Naive B cell (primary cell): ENCODE data around the gene RAP2C. TPM values are rescaled to one million over a fixed set of nuclear protein-coding genes. Genes with fewer than 3 reads are reported as not detected.
A peak's percentile ranks its signal among the peaks of the same experiment; 100 is the strongest.

Experiments used
- ATAC-seq, 2 donors: fragments of 150-1000 bp; cut with Tn5 transposase; 2 replicates each; pipeline ENCODE4 v1.10.0; 2021; ENCODE audit warnings: low read depth in 2 of 2, mild to moderate bottlenecking in 2 of 2, moderate library complexity in 2 of 2
- DNase-seq: peaks from one replicate; pipeline ENCODE4 v3.0.0; 2022
- H3K27ac Mint-ChIP-seq, 6 donors: one replicate each; pipeline ENCODE4 v1.8.0; 2020 to 2022; ENCODE audit warnings: mild to moderate bottlenecking in 6 of 6, mixed read lengths in 6 of 6, moderate library complexity in 5 of 6, inconsistent platforms in 2 of 6
- H3K27me3 Mint-ChIP-seq, 3 donors: one replicate each; pipeline ENCODE4 v1.8.0; 2021 to 2022; ENCODE audit warnings: mixed read lengths in 3 of 3, mild to moderate bottlenecking in 1 of 3
- H3K36me3 Mint-ChIP-seq, 2 donors: one replicate each; pipeline ENCODE4 v1.8.0; 2020 to 2022; ENCODE audit warnings: mixed read lengths in 2 of 2, inconsistent platforms in 1 of 2, mild to moderate bottlenecking in 1 of 2
- H3K4me1 Mint-ChIP-seq, 3 donors: one replicate each; pipeline ENCODE4 v1.8.0; 2020 to 2022; ENCODE audit warnings: mixed read lengths in 3 of 3, inconsistent platforms in 1 of 3, mild to moderate bottlenecking in 1 of 3, moderate library complexity in 1 of 3
- H3K4me3 Mint-ChIP-seq, 8 donors: one replicate each; pipeline ENCODE4 v1.8.0; 2020 to 2022; ENCODE audit warnings: mild to moderate bottlenecking in 8 of 8, mixed read lengths in 8 of 8, moderate library complexity in 8 of 8, inconsistent platforms in 2 of 8
- H3K9me3 Mint-ChIP-seq, 7 donors: one replicate each; pipeline ENCODE4 v1.8.0; 2020 to 2022; ENCODE audit warnings: mixed read lengths in 7 of 7, mild to moderate bottlenecking in 5 of 7, inconsistent platforms in 2 of 7, moderate library complexity in 1 of 7
- polyA plus RNA-seq, 6 donors: library from polyadenylated mRNA; unstranded; fragments of 300-500 nt; fragmentation: Illumina TruSeq; gene quantifications; one replicate each; pipeline ENCODE4 v1.2.3, GENCODE V29; 2021; ENCODE audit warnings: low read depth in 6 of 6

Gene RAP2C
- polyA plus RNA-seq, 6 donors from 2014 or later: 17.5 to 22.5 (median 20.9) TPM

DNA sequence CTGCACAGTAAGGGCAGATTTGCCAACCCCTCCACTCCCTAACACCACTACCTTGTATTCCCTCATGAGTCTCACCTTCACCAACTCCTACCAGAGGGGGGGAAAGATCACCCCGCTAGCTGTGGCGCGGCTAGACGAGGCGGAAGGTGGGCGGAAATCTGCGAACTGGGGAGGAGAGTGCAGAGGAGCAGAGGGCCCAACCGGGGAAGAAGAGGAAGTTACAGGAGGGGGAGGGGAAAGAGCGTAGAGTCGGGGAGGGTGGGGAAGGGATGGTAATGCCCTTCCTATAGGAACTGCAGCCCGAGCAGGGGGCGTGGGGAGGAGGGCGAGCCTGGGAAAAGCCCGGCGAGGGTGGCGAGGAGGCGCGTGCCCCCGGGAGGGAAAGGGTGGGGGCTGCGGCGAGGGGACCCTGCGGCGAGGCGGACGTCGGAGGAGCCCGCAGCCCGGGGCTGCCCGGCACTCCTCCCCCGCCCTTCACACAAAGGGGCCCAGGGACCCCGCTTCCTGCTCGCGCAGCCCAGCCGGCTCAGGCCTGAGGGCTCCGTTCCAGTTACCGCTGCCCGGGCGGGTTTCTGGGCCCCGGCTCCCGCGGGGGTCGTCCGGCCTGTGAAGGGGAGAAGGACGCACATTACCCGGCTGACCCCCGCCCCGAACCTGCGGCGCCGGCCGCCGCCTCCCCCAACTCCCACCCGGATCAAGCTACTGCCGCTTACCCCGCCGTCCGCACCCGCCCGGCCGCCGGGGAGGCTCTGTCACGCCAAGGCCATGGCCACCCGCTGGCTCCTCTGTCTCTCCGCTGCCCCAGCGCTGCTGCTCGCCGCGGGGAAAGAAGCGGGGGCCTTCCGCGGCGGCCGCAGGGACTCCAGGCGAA is 1.8 kb downstream of the RAP2C start:
- H3K27me3 Mint-ChIP-seq: no peaks in the 10 kb centered on the region
- DNase-seq (peak; percentile 82), ATAC-seq (peak; percentile 73 to 74)
- H3K4me1 Mint-ChIP-seq: peaks cover 19 to 27% (median 21%) of the 10 kb centered on the region in 3 donors
- peaks cover 0 to 5% (median 0%) of the 10 kb centered on the region in 7 donors for H3K9me3 Mint-ChIP-seq
- H3K36me3 Mint-ChIP-seq: peaks cover 0 to 8% of the 10 kb centered on the region in 2 donors
- H3K4me3 Mint-ChIP-seq: peak overlapping the region; percentile 81 to 98 (median 94)
- H3K27ac Mint-ChIP-seq: peak overlapping the region; percentile 91 to 98 (median 97)

GRCh38 chrX:132216806-132217202 is 2.4 kb downstream of the RAP2C start:
- Mint-ChIP-seq H3K9me3 (peaks cover 0 to 5% (median 0%) of the 10 kb centered on the region in 7 donors), H3K4me1 (peaks cover 19 to 28% (median 21%) of the 10 kb centered on the region in 3 donors)
- peak; percentile 54 for DNase-seq

DNA sequence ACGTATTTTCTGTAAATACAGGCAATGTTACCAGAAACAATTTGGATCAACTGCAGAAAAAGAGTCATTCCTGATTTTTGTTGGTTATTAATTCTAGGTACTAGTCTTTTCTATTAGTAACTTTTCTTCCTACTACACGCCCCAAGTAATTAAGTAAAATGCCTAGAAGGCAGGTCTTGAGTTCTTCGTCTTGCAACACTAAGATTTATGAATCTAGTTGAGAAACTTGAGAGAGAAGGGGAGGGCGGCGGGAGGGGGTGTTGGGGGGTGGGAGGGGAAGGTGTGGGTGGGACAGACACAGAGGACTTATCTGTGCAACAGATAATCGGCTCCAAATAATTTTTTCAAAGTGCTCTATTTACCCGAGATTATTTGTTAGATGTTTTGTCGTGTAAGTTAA is 3.0 kb downstream of the RAP2C start:
- H3K36me3 Mint-ChIP-seq: peaks cover 0 to 8% of the 10 kb centered on the region in 2 donors
- no peak for ATAC-seq
- peak overlapping the region; percentile 91 to 98 (median 97) for H3K27ac Mint-ChIP-seq
- H3K9me3 Mint-ChIP-seq: peaks cover 0 to 5% (median 0%) of the 10 kb centered on the region in 7 donors
- peak overlapping the region; percentile 81 to 98 (median 94) for H3K4me3 Mint-ChIP-seq
- DNase-seq: no peak
- no peaks in the 10 kb centered on the region for H3K27me3 Mint-ChIP-seq
- H3K4me1 Mint-ChIP-seq: peaks cover 19 to 33% (median 21%) of the 10 kb centered on the region in 3 donors

More at GRCh38 chrX:132216806-132217202, 2.4 kb downstream of the RAP2C start:
- Mint-ChIP-seq H3K27ac (peak overlapping the region; percentile 91 to 98 (median 97)), H3K27me3 (no peaks in the 10 kb centered on the region), H3K36me3 (peaks cover 0 to 8% of the 10 kb centered on the region in 2 donors), H3K4me3 (peak overlapping the region; percentile 81 to 98 (median 94))
- peak; percentile 31 to 36 for ATAC-seq

GRCh38 chrX:132214518-132214917 is 4.7 kb downstream of the RAP2C start:
- Mint-ChIP-seq H3K27ac (no peak overlapping the region), H3K36me3 (peaks cover 4 to 8% of the 10 kb centered on the region in 2 donors), H3K27me3 (no peaks in the 10 kb centered on the region), H3K4me3 (peak overlapping the region in 3 of 8 donors; percentile 26 to 72 (median 52)), H3K4me1 (peaks cover 17 to 34% (median 18%) of the 10 kb centered on the region in 3 donors), H3K9me3 (peaks cover 0 to 5% (median 0%) of the 10 kb centered on the region in 7 donors)
- DNase-seq (no peak), ATAC-seq (no peak)

DNA sequence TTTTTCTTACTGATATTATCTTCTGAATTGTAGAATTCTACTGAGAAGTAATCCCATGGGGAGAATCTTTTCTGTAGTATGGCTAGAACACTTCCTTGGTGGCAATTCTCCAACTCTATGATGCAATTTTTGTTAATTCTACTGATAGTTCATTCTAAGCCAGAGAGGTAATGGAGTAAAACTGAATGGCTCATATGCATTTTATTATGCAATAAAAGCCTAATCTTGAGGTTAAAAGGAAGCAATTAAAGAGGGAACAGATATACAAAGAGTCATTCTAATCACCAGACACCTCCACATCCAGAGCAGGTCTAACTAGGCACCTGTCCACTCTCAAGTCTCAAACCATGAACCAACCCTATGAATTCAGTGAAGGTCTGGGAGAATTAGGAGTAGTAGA is 9.7 kb downstream of the RAP2C start:
- no peak for DNase-seq

DNA sequence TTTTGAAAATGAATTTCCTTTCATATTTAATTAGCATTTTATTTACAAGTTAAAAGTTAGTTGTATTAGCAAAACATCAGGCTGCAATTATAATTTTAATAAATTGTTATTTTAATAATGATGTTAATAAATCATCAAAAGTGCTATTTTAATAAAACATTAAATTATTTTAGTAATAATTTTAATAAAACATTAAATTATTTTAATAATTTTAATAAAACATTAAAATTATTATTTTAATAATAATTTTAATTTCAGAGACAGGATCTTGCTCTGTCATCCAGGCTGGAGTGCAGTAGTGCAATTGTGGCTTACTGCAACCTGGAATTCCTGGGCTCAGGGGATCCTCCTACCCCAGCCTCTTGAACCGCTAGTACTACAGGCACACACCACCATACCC is 10.8 kb downstream of the RAP2C start:
- H3K4me1 Mint-ChIP-seq: peaks cover 6 to 17% (median 7%) of the 10 kb centered on the region in 3 donors
- no peak overlapping the region for H3K4me3 Mint-ChIP-seq
- no peak for ATAC-seq
- no peak overlapping the region for H3K27ac Mint-ChIP-seq
- no peaks in the 10 kb centered on the region for H3K9me3 Mint-ChIP-seq
- H3K36me3 Mint-ChIP-seq: peaks cover 0 to 4% of the 10 kb centered on the region in 2 donors
- H3K27me3 Mint-ChIP-seq: no peaks in the 10 kb centered on the region
- DNase-seq: no peak

More for the DNA sequence above, 9.7 kb downstream of the RAP2C start:
- Mint-ChIP-seq H3K27me3 (no peaks in the 10 kb centered on the region), H3K27ac (peak overlapping the region in 2 of 6 donors; percentile 2 to 31), H3K4me1 (peaks cover 10 to 18% (median 11%) of the 10 kb centered on the region in 3 donors), H3K36me3 (peaks cover 0 to 4% of the 10 kb centered on the region in 2 donors), H3K4me3 (no peak overlapping the region), H3K9me3 (no peaks in the 10 kb centered on the region)
- no peak for ATAC-seq

DNA sequence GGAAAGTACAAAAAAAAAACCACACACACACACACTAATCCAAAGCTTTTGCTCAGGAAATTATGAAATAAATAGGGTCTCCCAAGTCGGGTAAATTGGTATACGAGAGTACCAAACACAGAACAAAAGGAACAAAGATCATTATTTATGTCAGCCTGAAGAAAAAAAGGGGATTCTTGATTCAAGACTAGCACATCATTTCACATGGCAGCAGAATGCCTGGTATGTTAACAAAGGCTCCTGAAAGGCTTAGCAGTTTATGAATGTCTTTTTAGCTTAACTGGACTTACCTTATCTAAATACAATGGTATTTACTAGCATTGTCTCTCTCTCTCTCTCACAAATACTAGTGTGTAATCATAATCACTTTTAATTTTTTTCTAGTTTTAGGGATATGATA is 11.3 kb downstream of the RAP2C start:
- no peak overlapping the region for H3K27ac Mint-ChIP-seq
- H3K4me1 Mint-ChIP-seq: peaks cover 6 to 15% (median 7%) of the 10 kb centered on the region in 3 donors
- no peaks in the 10 kb centered on the region for H3K9me3 Mint-ChIP-seq
- H3K27me3 Mint-ChIP-seq: no peaks in the 10 kb centered on the region
- DNase-seq (no peak), ATAC-seq (no peak)
- no peak overlapping the region for H3K4me3 Mint-ChIP-seq
- H3K36me3 Mint-ChIP-seq: peaks cover 0 to 4% of the 10 kb centered on the region in 2 donors

DNA sequence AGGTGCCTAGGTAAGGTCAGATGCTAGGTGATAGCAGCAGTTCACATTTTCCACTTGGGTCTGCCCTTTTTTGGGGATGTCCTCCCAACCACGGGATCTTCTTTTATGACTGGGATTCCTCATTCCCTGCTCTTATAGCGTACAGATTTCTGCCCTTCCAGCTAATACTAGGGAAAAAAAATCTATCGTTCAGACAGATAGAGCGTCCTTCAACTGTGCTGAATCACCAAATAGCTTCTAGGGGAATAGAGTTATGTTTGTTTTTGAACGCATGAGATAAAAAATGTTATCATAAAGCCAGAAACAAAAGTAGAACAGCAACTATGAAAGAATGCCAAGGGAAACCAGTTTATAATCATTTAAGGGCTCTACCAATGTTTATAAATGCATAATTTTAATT is 13.0 kb downstream of the RAP2C start:
- H3K36me3 Mint-ChIP-seq: peaks cover 0 to 4% of the 10 kb centered on the region in 2 donors
- H3K9me3 Mint-ChIP-seq: no peaks in the 10 kb centered on the region
- no peak for DNase-seq
- no peak overlapping the region for H3K4me3 Mint-ChIP-seq
- no peak overlapping the region for H3K27ac Mint-ChIP-seq
- ATAC-seq: no peak
- peaks cover 6 to 7% (median 6%) of the 10 kb centered on the region in 3 donors for H3K4me1 Mint-ChIP-seq
- no peaks in the 10 kb centered on the region for H3K27me3 Mint-ChIP-seq

DNA sequence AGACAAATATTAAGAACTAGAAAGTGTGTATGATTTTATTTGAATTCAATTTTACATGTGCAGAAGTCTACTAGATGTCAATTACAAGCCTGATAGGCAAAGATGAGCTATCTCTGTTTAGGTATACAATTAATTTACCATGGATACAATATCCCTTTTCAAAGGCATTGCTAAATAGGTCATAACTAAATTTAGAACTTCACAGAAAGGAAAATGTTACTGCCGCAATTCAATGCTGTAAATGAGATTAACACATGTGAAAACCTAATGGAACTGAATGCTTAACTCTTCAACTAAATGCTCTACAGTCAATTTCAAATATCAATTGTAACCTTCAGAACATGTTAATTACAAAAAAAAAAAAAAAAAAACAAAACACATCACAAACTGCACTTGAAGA is 14.6 kb downstream of the RAP2C start:
- H3K4me1 Mint-ChIP-seq: peaks cover 0 to 7% (median 5%) of the 10 kb centered on the region in 3 donors
- no peak for DNase-seq

DNA sequence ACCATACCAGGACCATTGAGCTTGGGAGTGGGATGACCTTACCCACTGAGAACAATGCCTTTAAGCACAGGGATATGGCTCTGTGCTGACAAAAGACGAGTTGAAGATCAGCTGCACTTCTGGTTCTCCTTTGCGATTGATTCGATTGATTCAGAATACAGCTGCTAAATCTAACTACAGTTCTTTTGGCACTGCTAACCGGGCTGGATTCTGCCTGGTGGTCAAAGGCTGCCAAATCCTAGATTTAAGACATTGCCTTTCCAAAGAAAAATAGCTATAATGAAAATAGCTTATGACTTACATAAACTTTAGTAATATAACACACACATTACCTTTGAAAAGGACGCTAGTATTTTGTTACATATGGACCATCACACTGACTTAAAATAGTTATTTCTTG is 18.3 kb downstream of the RAP2C start:
- no peaks in the 10 kb centered on the region for H3K27me3 Mint-ChIP-seq
- peaks cover 0 to 4% (median 0%) of the 10 kb centered on the region in 3 donors for H3K4me1 Mint-ChIP-seq
- no peak overlapping the region for H3K27ac Mint-ChIP-seq
- peaks cover 0 to 6% (median 4%) of the 10 kb centered on the region in 7 donors for H3K9me3 Mint-ChIP-seq
- ATAC-seq: no peak
- no peak overlapping the region for H3K4me3 Mint-ChIP-seq
- no peaks in the 10 kb centered on the region for H3K36me3 Mint-ChIP-seq
- no peak for DNase-seq

More for the DNA sequence above, 14.6 kb downstream of the RAP2C start:
- H3K27ac Mint-ChIP-seq: no peak overlapping the region
- H3K36me3 Mint-ChIP-seq: no peaks in the 10 kb centered on the region
- ATAC-seq: no peak
- H3K9me3 Mint-ChIP-seq: no peaks in the 10 kb centered on the region
- H3K27me3 Mint-ChIP-seq: no peaks in the 10 kb centered on the region
- no peak overlapping the region for H3K4me3 Mint-ChIP-seq

DNA sequence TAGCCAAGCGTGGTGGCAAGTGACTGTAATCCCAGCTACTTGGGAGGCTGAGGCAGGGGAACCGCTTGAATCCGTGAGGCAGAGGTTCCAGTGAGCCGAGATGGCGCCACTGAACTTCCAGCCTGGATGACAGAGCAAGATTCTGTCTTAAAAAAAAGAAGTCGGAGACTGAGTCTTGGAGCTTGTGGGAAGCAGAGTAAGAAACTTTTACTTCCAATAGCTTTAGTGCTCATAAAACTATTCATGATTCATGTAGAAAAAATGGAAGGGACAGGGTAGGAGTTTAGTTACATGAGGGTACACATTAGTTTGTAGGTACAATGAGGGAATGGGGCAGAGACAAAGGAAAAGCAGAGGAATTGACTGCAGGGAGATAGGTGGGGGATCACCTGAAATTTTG is 19.3 kb downstream of the RAP2C start:
- H3K4me3 Mint-ChIP-seq: no peak overlapping the region
- no peaks in the 10 kb centered on the region for H3K36me3 Mint-ChIP-seq
- DNase-seq: no peak
- H3K4me1 Mint-ChIP-seq: no peaks in the 10 kb centered on the region
- H3K9me3 Mint-ChIP-seq: peaks cover 0 to 6% (median 4%) of the 10 kb centered on the region in 7 donors
- H3K27me3 Mint-ChIP-seq: no peaks in the 10 kb centered on the region
- no peak for ATAC-seq
- no peak overlapping the region for H3K27ac Mint-ChIP-seq

GRCh38 chrX:132193872-132194574 is 25.2 kb downstream of the RAP2C start:
- no peak for ATAC-seq
- H3K27ac Mint-ChIP-seq: no peak overlapping the region
- DNase-seq: no peak
- H3K9me3 Mint-ChIP-seq: peaks cover 0 to 16% (median 6%) of the 10 kb centered on the region in 7 donors
- no peaks in the 10 kb centered on the region for H3K36me3 Mint-ChIP-seq
- no peaks in the 10 kb centered on the region for H3K27me3 Mint-ChIP-seq
- H3K4me3 Mint-ChIP-seq: no peak overlapping the region
- H3K4me1 Mint-ChIP-seq: no peaks in the 10 kb centered on the region

DNA sequence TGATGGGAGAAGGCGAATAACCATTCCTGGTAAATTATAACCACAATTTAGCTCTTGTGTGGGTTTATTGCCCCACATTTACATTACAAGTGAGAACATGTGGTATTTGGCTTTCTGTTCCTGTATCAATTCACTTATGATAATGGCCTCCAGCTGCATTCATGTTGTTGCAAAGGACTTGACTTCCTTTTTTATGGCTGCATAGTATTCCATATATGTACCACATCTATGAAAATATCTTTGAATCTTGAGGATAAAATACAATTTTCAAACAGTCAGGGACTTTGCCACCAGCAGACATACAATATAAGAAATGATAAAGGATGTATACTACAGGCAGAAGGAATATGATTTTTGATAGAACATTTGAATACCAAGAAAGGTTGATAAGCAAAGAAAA is 27.3 kb downstream of the RAP2C start:
- DNase-seq: no peak
- Mint-ChIP-seq H3K27ac (no peak overlapping the region), H3K27me3 (peaks cover 0 to 8% (median 0%) of the 10 kb centered on the region in 3 donors), H3K9me3 (peaks cover 0 to 16% (median 6%) of the 10 kb centered on the region in 7 donors), H3K4me3 (no peak overlapping the region), H3K36me3 (no peaks in the 10 kb centered on the region), H3K4me1 (no peaks in the 10 kb centered on the region)
- no peak for ATAC-seq
